GM23338 (cell line): Measurements from ENCODE around the gene AFF3.

ENCODE experiments used
- CTCF ChIP-seq, 2 experiments: fragments of 200-600 bp in 1 of 2; sonication (generic) in 1 of 2; conservative IDR thresholded peaks; 2 replicates each; pipeline versions ENCODE4 v1.5.1 to v1.6.1; 2016 to 2017; ENCODE audit warnings: antibody characterized with exemption in 2 of 2, low read depth in 2 of 2, mild to moderate bottlenecking in 2 of 2, moderate library complexity in 1 of 2
- EZH2 ChIP-seq: fragments of 200-600 bp; sonication (generic); IDR thresholded peaks from one replicate; pipeline ENCODE4 v1.8.0; 2017; ENCODE audit warnings: antibody characterized with exemption, mild to moderate bottlenecking, low read depth; ENCODE audit not compliant: unreplicated experiment
- TF ChIP-seq, protein P1 (sequence below): IDR thresholded peaks from 2 replicates; pipeline ENCODE4 v1.6.1; 2016; ENCODE audit warnings: antibody characterized with exemption

DNA sequence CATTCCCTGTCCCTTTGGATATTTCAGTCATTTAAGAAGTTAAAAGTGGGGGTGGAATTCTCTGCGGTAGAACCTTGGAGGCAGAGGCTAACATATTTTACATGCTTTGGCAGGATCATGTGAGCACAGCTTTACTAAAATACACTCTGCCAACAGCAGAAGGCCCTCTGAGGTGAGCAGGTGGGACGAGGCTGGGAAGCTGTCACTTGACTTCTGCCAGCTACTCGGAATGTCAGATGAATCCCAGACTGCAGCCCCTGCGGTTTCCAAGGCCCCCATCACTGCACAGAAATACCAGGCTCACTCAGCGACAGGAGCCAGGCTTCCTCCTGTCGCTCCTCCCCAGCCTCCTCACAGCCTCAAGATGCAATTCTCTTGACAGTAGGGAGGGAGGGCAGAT is 431.7 kb downstream of the AFF3 start:
- TF ChIP-seq CTCF (conservative IDR thresholded peaks at IDR 0.05; ENCODE audit: low read depth in 2 of 2) (no peak), EZH2 (no peak)
- TF ChIP-seq, protein P1, sequence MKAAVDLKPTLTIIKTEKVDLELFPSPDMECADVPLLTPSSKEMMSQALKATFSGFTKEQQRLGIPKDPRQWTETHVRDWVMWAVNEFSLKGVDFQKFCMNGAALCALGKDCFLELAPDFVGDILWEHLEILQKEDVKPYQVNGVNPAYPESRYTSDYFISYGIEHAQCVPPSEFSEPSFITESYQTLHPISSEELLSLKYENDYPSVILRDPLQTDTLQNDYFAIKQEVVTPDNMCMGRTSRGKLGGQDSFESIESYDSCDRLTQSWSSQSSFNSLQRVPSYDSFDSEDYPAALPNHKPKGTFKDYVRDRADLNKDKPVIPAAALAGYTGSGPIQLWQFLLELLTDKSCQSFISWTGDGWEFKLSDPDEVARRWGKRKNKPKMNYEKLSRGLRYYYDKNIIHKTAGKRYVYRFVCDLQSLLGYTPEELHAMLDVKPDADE: no peak
